GM18498 (cell line): ENCODE results near the gene BFSP1.
A peak's percentile ranks its signal among the peaks of the same experiment; 100 is the strongest.

ENCODE experiments used
- ATAC-seq: cut with Tn5 transposase; IDR thresholded peaks from one replicate; pipeline ENCODE4 v1.9.1; 2021; ENCODE audit warnings: mild to moderate bottlenecking, moderate library complexity; ENCODE audit not compliant: unreplicated experiment

Gene BFSP1

GRCh38 chr20:17523326-17523725 lies 7.9 kb downstream of the BFSP1 start:
- ATAC-seq, result no peak

- no peak for ATAC-seq
Measured at GRCh38 chr20:17522528-17522927, 8.7 kb downstream of the BFSP1 start.

DNA sequence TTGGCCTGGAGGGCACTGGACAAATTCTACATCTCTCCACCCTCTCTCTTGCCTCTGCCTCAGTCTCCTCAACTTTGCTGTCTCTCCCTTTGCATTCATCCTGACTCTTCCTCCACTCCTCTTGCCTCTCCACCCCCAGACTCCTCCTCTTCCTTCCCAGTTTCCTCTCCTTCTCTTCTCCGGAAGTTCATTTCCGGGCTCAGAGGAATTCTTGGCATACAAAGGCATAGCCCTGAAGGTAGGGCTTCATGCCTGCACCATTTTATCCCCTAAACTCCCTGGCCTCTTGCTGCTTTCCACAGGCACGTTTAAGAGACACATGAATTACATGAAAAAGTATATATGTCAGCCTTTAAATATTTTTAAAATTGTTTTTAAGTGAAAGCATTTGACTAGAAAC lies 10.6 kb downstream of the BFSP1 start:
- no peak for ATAC-seq

DNA sequence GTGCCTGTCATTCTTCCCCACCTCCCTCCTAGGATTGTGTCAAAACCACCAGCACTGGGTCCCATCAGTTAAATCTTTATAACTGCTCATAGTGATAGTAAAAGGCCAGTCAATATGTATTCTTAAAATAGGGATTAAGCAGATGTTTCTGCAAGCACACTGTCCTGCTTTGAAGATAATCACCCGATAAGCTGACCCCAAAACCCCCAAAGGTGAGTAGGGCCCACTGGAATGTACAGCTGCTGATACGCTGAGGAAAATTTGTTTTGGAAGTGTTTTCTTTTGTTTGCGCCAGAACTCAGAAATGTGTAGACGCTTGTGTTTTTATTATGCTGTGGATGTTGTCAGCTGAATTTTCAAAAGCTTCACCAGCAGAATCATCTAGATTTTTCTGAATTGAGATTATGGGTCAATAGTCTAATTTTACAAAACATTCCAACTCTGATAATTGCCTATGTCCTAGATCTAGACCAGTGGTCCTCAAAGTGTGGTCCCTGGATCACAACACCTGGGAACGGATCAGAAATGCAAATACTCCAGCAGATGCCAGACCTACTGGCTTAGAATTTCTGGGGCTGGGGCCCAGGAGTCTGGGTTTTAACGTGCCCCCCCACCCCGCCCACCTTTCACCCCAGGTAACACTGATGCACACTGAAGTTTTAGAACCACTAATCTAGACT lies 11.4 kb downstream of the BFSP1 start:
- ATAC-seq, result no peak

DNA sequence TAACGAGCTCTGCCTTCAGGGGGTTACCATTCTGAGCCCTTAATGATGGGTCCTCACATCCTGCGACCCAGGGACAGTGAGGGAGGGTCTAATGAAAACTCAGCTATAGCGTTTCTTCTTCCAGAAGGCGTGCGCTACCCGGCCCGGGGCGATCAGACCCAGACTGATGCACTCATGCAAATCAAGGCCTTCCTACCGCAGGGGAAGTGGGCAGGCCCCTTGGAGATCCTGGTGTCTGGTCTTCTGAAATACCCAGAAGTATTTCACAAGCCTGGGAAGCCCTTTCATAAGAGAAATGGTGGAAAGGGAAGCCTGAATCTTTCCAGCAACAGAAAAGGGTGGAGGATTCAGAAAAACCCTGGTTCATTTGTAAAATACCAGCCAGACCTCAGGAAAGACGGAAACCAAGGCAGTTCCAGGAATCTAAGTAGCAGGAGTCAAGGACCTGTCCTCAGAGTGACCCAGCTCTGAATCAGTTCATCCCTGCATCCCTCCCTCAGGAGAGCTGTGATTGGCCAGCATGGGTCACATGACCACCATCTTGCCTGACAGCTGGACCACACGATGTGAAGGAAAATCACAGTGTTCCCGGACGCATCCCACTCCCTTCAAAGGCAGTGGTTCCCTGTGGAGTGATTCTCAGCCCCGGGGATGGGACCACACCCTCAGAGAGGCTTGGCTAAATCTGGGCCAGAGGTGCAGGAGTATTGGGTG lies 12.7 kb downstream of the BFSP1 start:
- ATAC-seq, result no peak

GRCh38 chr20:17515053-17515452 lies 16.1 kb downstream of the BFSP1 start:
- no peak for ATAC-seq

DNA sequence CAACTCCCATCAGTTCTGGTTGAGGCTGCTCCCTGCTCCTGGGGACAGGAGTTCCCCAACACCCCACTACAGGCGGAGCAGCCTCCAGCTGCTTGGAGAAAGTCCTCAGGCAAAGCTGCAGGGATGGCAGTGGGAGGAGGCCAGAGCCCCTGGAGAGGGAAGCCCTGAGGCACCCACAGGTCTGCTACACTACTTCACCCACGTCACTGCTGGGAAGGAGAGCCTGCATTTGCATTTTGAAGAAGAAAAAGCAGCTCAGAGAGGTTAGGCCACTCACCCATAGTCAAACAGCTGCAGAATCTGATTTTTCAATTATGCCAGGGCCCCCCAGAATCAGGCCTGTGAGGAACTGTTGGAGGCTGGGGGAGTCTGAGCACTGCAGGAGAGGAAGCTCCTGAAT lies 17.2 kb downstream of the BFSP1 start:
- ATAC-seq, result no peak

DNA sequence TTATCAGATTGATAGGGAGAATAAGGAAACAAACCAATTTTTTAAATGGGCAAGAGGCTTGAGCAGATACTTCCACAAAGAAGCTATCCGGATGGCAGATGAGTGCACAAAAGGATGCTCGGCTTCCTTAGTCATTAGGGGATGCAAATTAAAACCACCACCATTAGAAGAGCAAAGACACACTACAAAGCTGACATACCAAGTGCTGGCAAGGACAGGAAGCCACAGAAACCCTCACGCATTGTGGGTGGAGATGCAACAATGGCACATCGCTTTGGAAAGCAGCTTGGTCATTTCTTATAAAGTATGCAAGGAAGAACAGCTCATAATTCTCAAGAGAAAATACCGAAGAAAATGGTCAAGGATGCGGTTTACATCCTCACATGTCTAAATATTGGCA lies 19.8 kb downstream of the BFSP1 start:
- no peak for ATAC-seq

DNA sequence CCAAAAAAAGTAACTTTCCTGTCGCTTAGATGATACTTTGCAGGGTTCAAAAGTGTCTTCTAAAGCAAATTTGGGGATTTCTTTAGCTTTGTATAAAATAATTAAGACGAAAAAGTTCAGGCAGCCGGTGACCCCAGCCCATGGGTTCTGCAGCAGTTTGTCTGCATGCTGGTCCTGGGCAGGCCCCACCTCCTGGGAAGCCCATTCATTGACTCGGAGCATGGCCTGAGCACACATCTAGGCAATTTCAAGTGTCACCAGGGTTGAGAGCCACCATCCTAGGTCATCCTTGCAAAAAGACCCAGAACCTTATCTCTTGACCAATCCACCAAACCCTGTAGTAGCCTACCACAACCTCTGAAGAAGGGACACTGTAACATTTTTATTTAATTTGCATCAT lies 20.6 kb downstream of the BFSP1 start:
- ATAC-seq, result no peak

DNA sequence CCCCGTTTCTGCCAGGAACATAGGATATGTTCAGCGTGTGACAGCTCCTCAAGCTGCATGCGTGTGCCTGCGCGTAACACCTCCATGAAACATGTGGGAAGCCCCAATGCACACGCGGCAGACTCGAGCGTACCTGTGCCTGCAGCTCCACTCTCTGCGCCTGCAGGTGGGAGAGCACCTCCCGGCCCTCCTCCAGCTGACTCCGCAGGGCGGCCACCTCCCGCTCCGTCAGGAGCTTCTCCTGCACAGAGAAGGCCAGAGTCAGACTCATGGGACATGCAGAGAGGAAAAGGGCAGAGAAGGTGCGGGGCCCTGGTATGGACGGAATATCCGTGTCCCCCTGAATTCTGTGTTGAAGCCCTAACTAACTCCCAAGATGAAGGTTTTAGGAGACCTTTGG lies 22.4 kb downstream of the BFSP1 start:
- ATAC-seq, result no peak

- ATAC-seq, result no peak
Measured at GRCh38 chr20:17507531-17507930, 23.6 kb downstream of the BFSP1 start.

- no peak for ATAC-seq
Measured at GRCh38 chr20:17507032-17507431, 24.1 kb downstream of the BFSP1 start.

DNA sequence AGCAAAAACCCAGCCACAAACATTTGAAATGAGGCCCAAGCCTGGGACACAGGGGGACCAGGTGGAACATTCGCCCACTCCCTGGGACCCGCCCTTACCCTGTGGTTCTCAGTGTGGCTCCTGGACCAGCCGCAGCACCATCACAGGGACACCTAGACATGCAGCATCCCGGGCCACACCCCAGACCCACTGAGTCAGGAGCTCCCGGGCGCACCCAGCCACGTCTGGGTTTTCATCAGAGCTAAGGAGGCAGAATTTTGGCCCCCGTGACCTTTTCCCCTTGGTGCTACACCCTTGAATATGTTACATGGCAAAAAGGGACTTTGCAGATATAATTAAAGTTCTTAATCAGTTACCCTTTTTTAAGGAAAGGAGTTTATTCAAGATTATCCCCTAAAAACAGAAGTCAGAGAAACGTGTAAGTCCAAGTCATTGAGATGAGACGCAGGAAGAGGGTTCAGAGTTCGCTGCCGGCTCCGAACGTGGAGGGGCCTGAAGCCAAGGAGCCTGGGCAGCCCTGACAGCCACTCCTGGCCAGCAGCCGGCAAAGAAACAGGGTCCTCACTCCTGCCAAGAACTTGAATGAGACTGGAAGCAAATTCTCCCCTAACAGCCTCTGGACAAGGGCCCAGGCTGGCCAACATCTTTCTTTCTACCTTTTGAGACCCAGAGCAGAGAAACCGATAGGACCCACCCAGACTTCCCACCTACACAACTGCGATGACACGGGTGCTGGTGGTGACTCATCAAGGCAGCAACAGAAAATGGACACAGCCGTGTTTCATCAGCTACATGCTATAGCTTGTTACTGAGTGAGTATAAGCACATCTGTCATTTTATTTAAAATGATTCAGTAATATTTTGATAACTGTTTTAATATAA lies 25.3 kb downstream of the BFSP1 start:
- no peak for ATAC-seq

DNA sequence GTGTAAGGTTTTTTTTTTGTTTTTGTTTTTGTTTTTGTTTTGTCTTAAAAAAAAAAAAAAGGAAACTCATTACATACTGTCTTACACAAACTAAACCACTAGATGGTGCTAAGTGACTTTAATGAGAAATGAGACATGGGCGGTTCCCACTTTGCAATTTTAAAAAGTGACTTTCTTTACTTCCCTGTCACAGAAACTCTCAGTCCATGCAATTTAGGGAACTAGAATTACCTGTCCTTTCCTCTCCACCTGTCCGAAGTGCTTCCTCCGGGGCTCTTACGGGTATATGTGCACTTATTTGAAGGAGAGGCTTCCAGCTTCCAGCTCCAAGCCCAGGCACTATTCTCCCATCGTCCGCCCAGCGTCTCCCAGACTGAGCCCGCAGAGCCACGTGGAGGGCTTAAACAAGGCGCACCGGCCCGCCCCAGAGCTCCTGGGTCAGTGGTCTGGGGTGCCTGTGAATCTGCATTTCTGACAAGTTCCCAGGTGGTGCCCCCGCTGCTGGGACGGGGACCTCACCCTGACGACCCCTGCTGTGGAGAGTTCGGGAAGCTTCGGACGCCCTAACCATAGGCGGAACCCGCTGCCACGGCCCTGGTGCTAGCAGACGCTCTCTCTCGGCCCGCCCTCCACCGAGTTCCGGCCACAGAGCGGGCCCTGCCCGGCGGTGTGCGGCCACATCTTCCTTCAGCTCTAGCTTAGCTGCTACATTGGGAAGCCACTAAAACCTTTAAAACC lies 26.1 kb downstream of the BFSP1 start:
- peak; percentile 78 for ATAC-seq

DNA sequence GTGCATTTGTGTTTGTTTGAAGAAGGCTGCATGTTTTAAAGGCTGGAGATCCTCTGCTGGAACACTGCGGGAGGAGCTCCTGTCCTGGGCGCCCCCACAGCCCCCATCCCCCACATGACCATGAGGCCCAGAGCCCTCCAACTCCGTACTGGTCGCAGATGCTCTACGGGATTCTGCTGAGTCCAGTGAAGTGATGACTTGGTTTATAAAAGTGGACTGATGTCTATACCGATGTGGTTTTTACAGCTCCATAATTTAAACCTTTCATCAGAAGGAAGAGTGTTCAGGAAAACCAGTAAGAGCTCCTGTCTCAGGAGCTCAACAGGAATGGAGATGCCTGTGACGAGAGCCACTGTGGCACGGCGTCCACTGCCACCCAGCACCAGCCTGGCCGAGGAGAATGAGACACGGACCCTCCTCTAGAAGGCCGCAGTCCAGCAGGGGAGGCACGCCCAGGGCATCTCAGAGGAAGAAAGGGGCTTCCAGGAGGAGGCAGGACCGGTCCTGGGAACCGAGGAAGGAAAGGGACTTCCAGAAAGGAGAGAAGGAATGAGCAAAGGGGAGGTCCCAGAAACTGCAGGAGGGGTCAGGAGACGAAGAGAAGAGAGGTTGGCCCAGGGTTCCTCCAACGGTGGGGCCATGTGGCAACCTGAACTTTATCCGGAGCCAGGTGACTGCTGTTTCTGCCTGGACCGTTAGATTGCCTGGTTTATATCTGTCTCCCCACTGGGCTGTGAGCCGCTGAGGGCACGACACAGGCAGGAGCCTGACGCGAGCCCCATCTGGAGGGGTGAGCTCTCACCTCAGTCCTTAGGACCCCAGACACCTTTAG lies 26.9 kb downstream of the BFSP1 start:
- ATAC-seq, result peak; percentile 5

DNA sequence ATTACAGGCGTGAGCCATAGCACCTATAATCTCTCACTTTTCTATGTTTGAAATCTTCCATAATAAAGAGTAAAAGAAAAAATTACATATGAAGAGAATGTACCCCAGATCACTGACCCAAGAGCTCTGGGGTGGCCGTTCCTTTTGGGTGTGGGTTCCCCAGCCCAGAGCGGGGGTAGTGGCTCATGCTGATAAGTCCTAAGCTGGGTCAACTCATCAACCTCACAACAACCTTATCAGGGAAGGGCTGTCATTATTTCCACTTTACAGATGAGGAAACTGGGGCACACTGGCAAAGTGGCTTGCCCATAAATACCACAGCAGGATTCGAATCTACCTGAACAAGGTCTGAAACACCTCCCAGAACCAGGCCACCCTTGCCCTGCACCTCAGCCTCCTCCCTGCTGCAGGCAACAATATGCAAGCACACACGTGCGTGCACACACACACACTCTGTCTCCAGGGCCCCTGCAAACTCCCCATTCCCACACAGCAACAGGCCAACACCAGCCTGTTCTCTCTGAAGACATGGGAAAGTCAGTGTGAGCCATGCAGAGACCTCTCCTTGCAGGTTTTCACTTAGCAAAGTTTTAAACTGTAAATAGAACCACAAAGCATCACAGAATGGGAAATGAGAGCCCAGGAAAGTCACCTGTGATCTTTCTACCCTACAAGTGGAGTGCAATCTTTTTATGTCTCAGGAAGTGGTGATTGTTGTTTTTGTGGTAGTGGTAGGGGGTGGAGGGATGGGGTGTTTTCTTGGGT lies 27.7 kb downstream of the BFSP1 start:
- no peak for ATAC-seq

DNA sequence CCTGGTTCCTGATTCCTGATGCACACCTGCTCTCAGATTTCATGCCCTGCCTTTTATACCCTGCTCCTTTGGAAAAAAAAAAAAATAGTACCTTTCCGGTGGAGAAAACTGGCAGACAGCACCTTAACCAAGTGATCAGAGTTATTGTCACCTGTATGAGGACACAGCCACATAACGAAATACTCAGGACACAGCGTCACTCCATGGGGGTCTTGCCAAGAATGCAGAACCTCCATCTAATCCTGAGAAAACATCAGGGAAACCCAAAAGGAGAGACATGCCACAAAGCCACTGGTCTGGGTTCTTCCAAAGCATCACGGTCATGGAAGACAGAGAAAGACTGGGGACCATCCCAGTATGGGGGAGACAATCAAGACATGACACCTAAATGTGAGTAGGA lies 29.1 kb downstream of the BFSP1 start:
- no peak for ATAC-seq

GRCh38 chr20:17501701-17502100 lies 29.5 kb downstream of the BFSP1 start:
- ATAC-seq, result no peak

- ATAC-seq, result no peak
Measured at GRCh38 chr20:17500826-17501225, 30.4 kb downstream of the BFSP1 start.
